22Rv1 (cell line): Measurements from ENCODE around the gene COMMD10.

Experiments
- ZFX ChIP-seq: fragments of 450-650 bp; IDR thresholded peaks from 2 replicates; pipeline ENCODE4 v1.6.1; 2017; ENCODE audit warnings: antibody characterized with exemption, borderline replicate concordance
- TF ChIP-seq, protein P1 (sequence below): fragments of 450-650 bp; IDR thresholded peaks from 2 replicates; pipeline ENCODE4 v1.5.1; 2017; ENCODE audit warnings: mild to moderate bottlenecking

DNA sequence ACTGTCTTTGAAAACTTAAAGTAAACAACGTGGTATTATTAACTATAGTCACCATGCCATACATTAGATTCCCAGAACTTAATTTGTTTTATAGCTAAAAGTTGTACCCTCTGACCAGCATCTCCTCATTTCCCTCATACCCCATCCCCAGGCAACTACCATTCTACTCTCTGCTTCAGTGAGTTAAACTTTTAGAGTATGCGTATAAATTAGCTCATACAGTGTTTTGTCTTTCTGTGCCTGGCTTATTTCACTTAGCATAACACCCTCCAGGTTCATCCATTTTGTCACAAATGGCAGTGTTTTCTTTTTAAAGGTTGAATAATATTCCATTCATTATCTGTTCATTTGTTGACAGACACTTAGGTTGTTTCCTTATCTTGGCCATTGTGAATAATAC is 14.2 kb downstream of the COMMD10 start:
- TF ChIP-seq, protein P1, sequence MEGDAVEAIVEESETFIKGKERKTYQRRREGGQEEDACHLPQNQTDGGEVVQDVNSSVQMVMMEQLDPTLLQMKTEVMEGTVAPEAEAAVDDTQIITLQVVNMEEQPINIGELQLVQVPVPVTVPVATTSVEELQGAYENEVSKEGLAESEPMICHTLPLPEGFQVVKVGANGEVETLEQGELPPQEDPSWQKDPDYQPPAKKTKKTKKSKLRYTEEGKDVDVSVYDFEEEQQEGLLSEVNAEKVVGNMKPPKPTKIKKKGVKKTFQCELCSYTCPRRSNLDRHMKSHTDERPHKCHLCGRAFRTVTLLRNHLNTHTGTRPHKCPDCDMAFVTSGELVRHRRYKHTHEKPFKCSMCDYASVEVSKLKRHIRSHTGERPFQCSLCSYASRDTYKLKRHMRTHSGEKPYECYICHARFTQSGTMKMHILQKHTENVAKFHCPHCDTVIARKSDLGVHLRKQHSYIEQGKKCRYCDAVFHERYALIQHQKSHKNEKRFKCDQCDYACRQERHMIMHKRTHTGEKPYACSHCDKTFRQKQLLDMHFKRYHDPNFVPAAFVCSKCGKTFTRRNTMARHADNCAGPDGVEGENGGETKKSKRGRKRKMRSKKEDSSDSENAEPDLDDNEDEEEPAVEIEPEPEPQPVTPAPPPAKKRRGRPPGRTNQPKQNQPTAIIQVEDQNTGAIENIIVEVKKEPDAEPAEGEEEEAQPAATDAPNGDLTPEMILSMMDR = no peak
- no peak for TF ChIP-seq ZFX
